Spinal cord (tissue), 10 donors: ENCODE measurements around the gene NOL4L. TPM values are rescaled to one million over a fixed set of nuclear protein-coding genes. Genes with fewer than 3 reads are reported as not detected.
"Not testable (repeated sequence)": the region's sequence is repeated elsewhere in the genome, so short reads cannot be mapped to it uniquely, and the experiment has no call there.

ENCODE experiments used
- DNase-seq, 6 donors: peaks; one replicate each; pipeline versions ENCODE4 v3.0.0 to v3.0.0-alpha.2; 2013 to 2015; ENCODE audit warnings: low spot score in 6 of 6, low read depth in 4 of 6
- H3K27ac ChIP-seq: one replicate; pipeline ENCODE4 v1.5.1; 2013; ENCODE audit warnings: low read depth, low read length, control low read depth
- H3K27me3 ChIP-seq: one replicate; pipeline ENCODE4 v1.6.1; 2013; ENCODE audit warnings: low read length; ENCODE audit not compliant: control insufficient read depth, insufficient read depth
- H3K36me3 ChIP-seq: one replicate; pipeline ENCODE4 v1.6.1; 2013; ENCODE audit warnings: low read length; ENCODE audit not compliant: control insufficient read depth, insufficient read depth
- H3K4me1 ChIP-seq: one replicate; pipeline ENCODE4 v1.6.1; 2013; ENCODE audit warnings: low read length; ENCODE audit not compliant: control insufficient read depth, insufficient read depth
- H3K4me3 ChIP-seq: one replicate; pipeline ENCODE4 v1.5.1; 2013; ENCODE audit warnings: low read depth, low read length, control low read depth
- H3K9me3 ChIP-seq: one replicate; pipeline ENCODE4 v1.6.1; 2013; ENCODE audit warnings: low read length; ENCODE audit not compliant: control insufficient read depth, insufficient read depth
- WGBS: methylation state at CpG from one replicate; pipeline ENCODE4 v1.1.5; 2013; ENCODE audit warnings: missing lambda C conversion rate; ENCODE audit not compliant: insufficient coverage; 5-methylcytosine and 5-hydroxymethylcytosine counted together
- polyA plus RNA-seq, 2 donors: library from polyadenylated mRNA; unstranded; fragments of 120-200 nt; gene quantifications; one replicate each; pipeline ENCODE4 v1.2.1, GENCODE V29; 2013; ENCODE audit not compliant: insufficient read length in 2 of 2
- total RNA-seq, 2 donors: library from RNA; depleted of rRNA in 1 of 2; stranded (reverse); fragments of 120-200 nt in 1 of 2; fragments of >200 nt in 1 of 2; gene quantifications; one replicate each; pipeline versions ENCODE4 v1.2.3 to v1.2.4, GENCODE V29; 2013 to 2014
- donor health status: healthy.

Gene NOL4L
- total and polyA plus RNA-seq, 4 donors: 13.3 to 67.6 (median 44.5) TPM

- no peaks in the 10 kb centered on the region for H3K27me3 ChIP-seq
- peaks cover 2% of the 10 kb centered on the region for H3K9me3 ChIP-seq
- H3K36me3 ChIP-seq: peaks cover 14% of the 10 kb centered on the region
- peaks cover 10% of the 10 kb centered on the region for H3K4me1 ChIP-seq
- no peak overlapping the region for H3K4me3 ChIP-seq
- no peak for DNase-seq
- 100% methylated on average over 6 of the region's 10 CpGs for WGBS
- no peak overlapping the region for H3K27ac ChIP-seq
These were observed 91.8 kb downstream of the NOL4L start for GRCh38 chr20:32493356-32493755.

GRCh38 chr20:32491764-32492151, 93.4 kb downstream of the NOL4L start:
- 90% methylated on average over 2 of the region's 3 CpGs for WGBS
- not testable (repeated sequence) for H3K4me1 ChIP-seq, H3K4me3 ChIP-seq, DNase-seq, H3K27ac ChIP-seq, H3K27me3 ChIP-seq, H3K9me3 ChIP-seq
- peaks cover 14% of the 10 kb centered on the region for H3K36me3 ChIP-seq

GRCh38 chr20:32490942-32491763, 94.0 kb downstream of the NOL4L start:
- Histone ChIP-seq H3K4me3 (no peak overlapping the region), H3K4me1 (peaks cover 2% of the 10 kb centered on the region), H3K9me3 (peaks cover 3% of the 10 kb centered on the region), H3K27me3 (no peaks in the 10 kb centered on the region), H3K36me3 (peaks cover 14% of the 10 kb centered on the region), H3K27ac (no peak overlapping the region)
- WGBS: 90% methylated on average over 14 of the region's 14 CpGs
- DNase-seq: no peak

- Histone ChIP-seq H3K36me3 (peaks cover 7% of the 10 kb centered on the region), H3K4me3 (no peak overlapping the region), H3K27me3 (no peaks in the 10 kb centered on the region), H3K9me3 (peaks cover 3% of the 10 kb centered on the region), H3K27ac (no peak overlapping the region), H3K4me1 (peaks cover 14% of the 10 kb centered on the region)
- WGBS: 96% methylated on average over 5 of the region's 7 CpGs
- DNase-seq: no peak
These were observed 96.9 kb downstream of the NOL4L start for GRCh38 chr20:32488066-32488838.

- Histone ChIP-seq H3K36me3 (no peaks in the 10 kb centered on the region), H3K27ac (no peak overlapping the region), H3K4me1 (peaks cover 16% of the 10 kb centered on the region), H3K4me3 (no peak overlapping the region), H3K9me3 (peaks cover 3% of the 10 kb centered on the region), H3K27me3 (no peaks in the 10 kb centered on the region)
- no peak for DNase-seq
- WGBS: 98% methylated on average over 3 of the region's 3 CpGs
These were observed 97.8 kb downstream of the NOL4L start for GRCh38 chr20:32487381-32487780.

- H3K36me3 ChIP-seq: no peaks in the 10 kb centered on the region
- no peak overlapping the region for H3K27ac ChIP-seq
- WGBS: 40% methylated on average over 1 of the region's 5 CpGs
- DNase-seq: no peak
- no peaks in the 10 kb centered on the region for H3K27me3 ChIP-seq
- no peak overlapping the region for H3K4me3 ChIP-seq
- peaks cover 29% of the 10 kb centered on the region for H3K4me1 ChIP-seq
- peaks cover 3% of the 10 kb centered on the region for H3K9me3 ChIP-seq
These were observed 99.2 kb downstream of the NOL4L start for GRCh38 chr20:32485770-32486478.

GRCh38 chr20:32484958-32485769, 100.0 kb downstream of the NOL4L start:
- peak overlapping the region; percentile 70 for H3K4me3 ChIP-seq
- 5% methylated on average over 16 of the region's 20 CpGs for WGBS
- H3K27me3 ChIP-seq: no peaks in the 10 kb centered on the region
- peaks cover 37% of the 10 kb centered on the region for H3K4me1 ChIP-seq
- peak in 3 of 6 donors; percentile 77 to 97 (median 96) for DNase-seq
- H3K36me3 ChIP-seq: no peaks in the 10 kb centered on the region
- H3K27ac ChIP-seq: peak overlapping the region; percentile 70
- H3K9me3 ChIP-seq: peaks cover 3% of the 10 kb centered on the region

GRCh38 chr20:32484225-32484957, 100.7 kb downstream of the NOL4L start:
- H3K9me3 ChIP-seq: peaks cover 3% of the 10 kb centered on the region
- no peaks in the 10 kb centered on the region for H3K36me3 ChIP-seq
- H3K4me1 ChIP-seq: peaks cover 45% of the 10 kb centered on the region
- peak in 2 of 6 donors; percentile 83 to 86 for DNase-seq
- no peaks in the 10 kb centered on the region for H3K27me3 ChIP-seq
- peak overlapping the region; percentile 70 for H3K4me3 ChIP-seq
- peak overlapping the region; percentile 70 for H3K27ac ChIP-seq
- under 1% methylated on average over 55 of the region's 74 CpGs for WGBS
